NCI-H146 treated with DMSO at 0.1 percent for 48 hours (cell line): Measurements from ENCODE around the gene DTNBP1.

Experiments used
- DNase-seq: peaks from one replicate; lab custom pipeline; 2025; ENCODE audit not compliant: unreplicated experiment; lab: John Stamatoyannopoulos, UW

The DTNBP1 gene

GRCh38 chr6:15489261-15489962 lies 173.4 kb downstream of the DTNBP1 start:
- DNase-seq: no peak

- DNase-seq: no peak
These were observed 175.6 kb downstream of the DTNBP1 start for GRCh38 chr6:15487262-15487661.

DNA sequence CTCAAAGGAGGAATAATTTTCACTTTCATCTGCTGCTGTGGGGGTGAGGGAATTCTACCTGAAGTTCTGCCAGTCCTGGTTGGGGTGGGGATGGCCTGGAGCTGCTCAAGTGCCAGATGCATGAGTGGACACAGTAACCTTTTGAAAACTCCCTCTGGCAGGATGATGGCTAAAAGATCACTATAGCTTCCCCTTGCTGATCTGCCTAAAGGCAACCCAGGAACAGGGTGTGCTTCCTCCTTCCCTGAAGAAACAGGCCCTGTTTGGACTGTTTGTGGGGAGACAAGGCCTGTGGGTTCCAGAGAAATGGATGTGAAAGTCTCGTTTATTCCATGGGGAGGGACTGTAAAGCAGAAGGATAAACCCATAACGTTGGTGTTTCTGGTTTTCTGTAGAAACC lies 176.9 kb downstream of the DTNBP1 start:
- DNase-seq: no peak

GRCh38 chr6:15484821-15485220 lies 178.0 kb downstream of the DTNBP1 start:
- no peak for DNase-seq

GRCh38 chr6:15484140-15484539 lies 178.7 kb downstream of the DTNBP1 start:
- peak; percentile 87 for DNase-seq

GRCh38 chr6:15483060-15483459 lies 179.8 kb downstream of the DTNBP1 start:
- no peak for DNase-seq

- DNase-seq: no peak
These were observed 181.2 kb downstream of the DTNBP1 start for GRCh38 chr6:15481390-15482291.

- no peak for DNase-seq
These were observed 182.3 kb downstream of the DTNBP1 start for GRCh38 chr6:15480525-15480924.

GRCh38 chr6:15479761-15480160 lies 183.1 kb downstream of the DTNBP1 start:
- no peak for DNase-seq

- no peak for DNase-seq
These were observed 185.1 kb downstream of the DTNBP1 start for GRCh38 chr6:15477746-15478145.

- DNase-seq: no peak
These were observed 186.0 kb downstream of the DTNBP1 start for GRCh38 chr6:15476631-15477380.

- no peak for DNase-seq
These were observed 187.0 kb downstream of the DTNBP1 start for GRCh38 chr6:15475872-15476271.

DNA sequence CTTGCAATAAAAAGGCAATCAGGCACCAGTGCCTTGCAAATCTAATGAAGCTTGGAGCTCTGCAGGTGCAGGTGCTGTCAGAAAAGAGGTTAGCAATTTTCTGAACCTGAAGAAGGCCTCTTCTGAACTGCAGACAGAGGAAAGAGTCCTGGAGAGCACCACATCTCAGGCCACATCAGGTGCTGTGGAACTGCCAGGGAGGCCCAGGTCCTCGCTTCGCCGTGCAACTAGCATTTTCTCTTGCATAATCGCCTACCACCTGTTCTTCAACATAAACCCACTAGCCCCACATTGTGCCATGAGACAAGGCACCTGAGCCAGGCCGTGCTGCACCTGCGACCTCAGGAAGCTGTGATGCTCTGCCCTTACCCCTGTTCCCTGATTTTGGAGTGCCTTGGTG lies 187.6 kb downstream of the DTNBP1 start:
- DNase-seq: no peak

DNA sequence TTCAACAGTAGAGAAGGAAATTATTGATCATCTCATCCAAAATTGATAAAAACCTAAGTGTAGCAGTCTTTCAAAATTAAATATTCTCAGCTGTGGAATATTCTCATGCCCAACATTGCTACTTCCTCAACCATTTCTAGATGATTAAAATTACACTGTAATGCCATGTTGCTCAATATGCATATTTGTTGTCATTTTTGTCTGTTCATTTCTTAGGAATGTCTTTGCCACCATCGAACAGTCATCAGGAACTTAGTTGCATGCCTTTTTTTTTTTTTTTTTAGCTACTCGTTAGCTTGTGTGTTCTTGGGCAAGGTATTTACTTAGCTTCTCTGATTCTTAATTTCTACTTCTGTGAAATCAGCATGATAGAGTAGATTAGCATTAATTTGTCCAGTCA lies 188.6 kb downstream of the DTNBP1 start:
- no peak for DNase-seq

DNA sequence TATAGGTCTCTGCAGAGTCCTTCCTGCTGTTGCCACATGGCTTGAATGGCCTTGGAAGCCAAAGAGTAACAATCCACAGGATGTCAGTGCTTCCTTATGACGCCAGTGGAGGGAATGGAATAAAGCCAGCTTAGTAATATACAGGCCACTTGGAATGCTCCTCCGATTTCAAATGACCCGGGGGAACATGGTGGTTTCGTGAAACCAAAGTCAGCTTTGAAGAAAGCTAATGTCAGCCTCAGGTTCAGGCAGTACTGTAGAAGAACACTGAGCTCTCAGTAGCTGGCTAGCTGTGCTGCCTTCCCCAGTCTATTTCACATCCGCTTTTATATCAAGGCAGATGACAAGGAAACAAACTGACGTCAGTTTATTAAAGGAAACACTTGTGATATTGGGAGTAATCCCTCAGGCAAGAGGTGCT lies 189.1 kb downstream of the DTNBP1 start:
- DNase-seq: no peak

GRCh38 chr6:15473174-15473573 lies 189.7 kb downstream of the DTNBP1 start:
- DNase-seq: no peak
